ENCODE measurements around the gene TEX28. TPM values are rescaled to one million over a fixed set of nuclear protein-coding genes. Genes with fewer than 3 reads are reported as not detected.
"Not testable (repeated sequence)": the region's sequence is repeated elsewhere in the genome, so short reads cannot be mapped to it uniquely, and the experiment has no call there.

Gene TEX28
- total RNA-seq, 1 donor from 2014 or later = not detected

DNA sequence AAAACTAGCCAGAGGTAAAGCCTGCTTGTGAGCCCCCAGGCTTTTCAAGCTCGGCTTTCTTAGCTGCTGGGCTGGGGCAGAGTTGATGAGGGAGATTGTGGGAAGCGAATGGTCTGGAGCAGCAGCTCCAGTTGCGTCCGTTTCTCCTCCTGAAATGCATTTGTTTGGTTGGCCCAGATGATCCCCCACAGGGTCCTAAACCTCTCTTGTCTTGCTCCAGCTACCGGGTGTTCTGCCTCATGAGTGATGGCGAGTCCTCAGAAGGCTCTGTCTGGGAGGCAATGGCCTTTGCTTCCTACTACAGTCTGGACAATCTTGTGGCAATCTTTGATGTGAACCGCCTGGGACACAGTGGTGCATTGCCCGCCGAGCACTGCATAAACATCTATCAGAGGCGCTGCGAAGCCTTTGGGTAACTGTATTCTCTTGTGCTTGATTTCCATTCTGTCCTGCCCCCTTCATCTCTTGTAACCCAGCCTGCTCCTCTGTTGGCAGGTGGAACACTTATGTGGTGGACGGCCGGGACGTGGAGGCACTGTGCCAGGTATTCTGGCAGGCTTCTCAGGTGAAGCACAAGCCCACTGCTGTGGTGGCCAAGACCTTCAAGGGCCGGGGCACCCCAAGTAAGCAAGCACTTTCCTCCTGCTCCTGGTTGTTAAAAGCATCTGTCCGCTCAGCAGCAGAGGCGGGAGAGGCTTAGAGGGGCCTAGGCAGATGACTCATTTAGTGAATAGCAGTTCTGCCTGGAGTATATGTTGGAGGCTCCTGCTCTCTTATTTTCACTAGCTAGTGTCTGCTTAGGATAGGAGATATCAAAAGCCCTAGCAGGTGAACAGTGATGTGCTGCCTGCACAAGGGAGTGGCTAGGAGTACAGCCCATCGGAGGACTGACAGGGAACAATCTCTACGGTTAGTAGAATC lies 16.0 kb upstream of the TEX28 start:
- no peak for DNase-seq (ENCODE audit: low spot score)

DNA sequence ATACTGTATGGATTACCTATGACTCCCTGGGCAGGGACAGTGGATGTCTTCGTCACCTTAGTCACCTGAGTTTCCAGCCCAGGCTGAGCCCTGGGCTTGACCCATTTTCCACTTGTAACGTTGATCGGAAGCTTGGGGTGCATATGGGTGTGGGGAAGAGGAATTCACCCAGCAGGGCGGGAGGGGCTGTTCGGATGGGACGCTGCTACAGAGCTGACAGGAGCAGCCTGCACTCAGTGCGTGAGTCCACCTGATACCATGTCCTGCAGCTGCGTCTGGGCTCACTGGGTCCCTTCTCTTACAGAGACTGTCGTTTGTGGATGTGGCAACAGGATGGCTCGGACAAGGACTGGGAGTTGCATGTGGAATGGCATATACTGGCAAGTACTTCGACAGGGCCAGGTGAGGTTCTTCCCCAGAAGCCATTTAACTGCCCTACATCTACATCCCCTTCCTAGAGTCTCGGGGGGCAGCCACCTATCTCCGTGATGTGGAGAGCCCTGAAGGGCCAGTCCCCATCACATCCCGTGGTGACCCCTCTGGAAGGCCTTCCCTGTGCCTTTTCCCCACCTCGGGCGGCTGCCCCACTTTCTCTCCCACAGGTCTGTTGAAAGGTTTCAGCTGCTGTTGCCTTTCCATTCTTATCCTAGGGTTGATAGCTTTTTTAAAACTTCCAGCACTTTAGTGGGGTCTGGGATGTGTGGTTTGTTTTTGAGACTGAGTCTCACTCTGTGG lies 14.3 kb upstream of the TEX28 start:
- no peak for DNase-seq (ENCODE audit: low spot score)

DNA sequence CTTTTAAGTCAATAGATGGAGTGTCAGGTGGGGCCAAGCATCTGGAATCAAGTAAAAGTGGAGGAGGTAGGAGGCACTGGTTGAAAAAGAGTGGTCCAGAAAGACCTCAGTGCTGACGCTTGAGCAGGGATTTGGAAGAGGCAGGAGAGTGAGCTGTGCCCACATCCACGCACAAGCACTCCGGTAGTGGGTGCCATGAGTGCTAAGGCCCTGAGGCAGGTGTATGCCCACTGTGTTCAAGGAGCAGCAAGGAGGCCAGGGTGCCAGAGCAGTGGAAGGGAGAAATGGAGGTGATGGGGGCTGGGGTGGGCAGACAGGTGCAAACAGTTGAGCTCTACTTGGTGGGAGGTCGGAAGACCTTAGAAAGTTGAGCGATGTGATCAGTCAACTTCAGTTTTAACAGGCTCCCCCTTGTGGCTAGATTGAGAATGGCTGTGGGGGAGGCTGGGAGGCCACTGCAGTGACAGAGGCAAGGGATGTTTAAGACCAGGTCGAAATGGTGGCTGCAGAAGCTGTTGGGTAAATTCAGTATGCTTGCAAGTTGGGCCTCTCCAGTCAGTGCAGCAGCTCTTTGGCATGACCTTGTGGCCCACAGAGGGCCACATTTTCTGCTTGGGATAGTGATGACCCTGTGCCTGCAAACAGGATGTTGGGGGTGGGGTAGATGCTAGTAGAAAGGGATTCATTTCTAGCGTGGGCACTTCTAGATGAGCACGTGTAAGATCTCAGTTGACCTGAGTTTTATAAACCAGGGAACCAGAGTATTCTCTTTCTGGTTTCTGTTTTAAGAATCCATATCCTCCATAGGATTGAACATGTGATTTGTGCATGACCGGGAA lies 13.4 kb upstream of the TEX28 start:
- peak; percentile 69 for DNase-seq (ENCODE audit: low spot score)

DNA sequence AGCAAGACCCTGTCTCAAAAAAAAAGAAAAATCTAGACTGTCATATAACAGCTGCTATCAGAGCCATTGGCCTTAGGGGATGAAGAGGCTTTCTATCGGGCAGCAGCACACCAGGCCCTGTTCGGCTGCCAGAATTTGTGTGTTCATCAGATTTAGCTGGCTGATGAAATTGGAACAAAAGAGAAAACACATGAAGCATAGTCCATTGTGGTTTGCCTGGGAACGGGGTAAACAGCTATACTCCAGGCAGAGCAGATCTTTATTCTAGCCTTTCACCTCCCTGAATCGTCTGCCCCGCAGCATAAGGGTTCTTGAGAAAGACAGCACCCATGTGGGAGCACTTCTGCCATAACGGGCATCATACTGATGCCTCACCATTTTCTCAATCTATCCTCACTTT lies 12.3 kb upstream of the TEX28 start:
- DNase-seq (ENCODE audit: low spot score) = no peak

DNA sequence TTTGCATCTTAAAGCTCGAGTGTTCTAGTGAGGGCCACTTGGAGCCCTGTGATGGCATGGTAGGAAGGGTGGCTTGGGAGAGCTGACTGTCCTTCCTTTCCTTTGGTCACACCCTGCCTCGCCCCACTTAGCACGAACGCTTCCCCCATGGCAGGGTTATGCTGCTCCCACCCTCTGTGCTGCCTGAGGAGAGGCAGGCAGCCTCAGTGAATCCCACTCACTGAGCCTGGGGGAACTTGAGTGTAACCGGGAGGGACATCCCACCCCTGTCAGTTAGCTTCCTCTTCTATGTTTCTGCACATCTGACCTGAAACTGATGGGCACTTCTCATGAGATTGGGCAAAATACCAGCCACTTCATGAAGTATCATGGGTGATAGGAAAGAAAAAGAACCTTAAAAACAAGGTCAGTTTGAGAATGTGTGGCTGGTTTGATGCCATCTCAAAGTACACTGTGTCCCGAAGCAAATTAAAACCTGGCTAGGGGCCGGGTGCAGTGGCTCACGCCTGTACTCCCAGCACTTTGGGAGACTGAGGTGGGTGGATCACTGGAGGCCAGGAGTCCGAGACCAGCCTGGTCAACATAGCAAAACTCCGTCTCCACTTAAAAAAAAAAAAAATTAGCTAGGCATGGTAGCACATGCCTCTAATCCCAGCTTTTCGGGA lies 10.7 kb upstream of the TEX28 start:
- no peak for DNase-seq (ENCODE audit: low spot score)

DNA sequence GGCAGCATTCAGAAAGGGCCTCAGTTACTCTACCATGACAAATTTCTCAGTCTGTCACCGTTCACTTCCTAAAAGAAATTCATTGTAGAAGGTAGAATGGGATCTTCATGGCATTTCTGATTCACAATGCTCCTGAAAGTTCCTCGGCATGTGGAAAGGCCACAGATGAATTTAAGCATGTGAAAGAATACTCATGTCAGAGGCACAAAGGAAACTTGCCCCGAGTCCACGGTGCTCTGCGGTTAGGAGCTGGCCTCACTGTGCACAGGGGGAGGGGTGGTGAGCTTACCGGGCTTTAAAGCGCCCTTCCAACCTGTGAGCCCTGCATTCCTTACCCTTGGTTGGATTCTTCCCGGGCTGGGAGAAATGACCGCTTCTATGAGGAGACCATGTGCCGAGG lies 9.9 kb upstream of the TEX28 start:
- no peak for DNase-seq (ENCODE audit: low spot score)

DNA sequence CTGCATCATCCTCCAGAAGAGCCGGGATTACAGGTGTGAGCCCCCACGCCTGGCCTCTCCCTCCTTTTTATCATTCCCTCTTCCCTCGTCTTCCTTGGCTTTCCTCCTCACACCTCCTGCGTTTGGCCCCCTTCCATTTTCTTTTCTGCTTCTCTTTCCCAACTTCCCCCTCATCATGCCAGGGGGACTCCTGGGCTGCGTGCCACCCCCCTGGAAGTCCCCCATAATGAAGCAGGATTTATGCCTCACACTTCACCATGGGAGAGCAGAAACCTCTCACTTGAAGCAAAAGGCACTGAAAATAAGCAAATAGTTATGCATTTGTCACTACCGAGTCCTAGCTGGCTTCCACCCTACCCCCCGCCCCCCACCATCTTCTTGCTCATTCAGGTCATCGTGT lies 8.6 kb upstream of the TEX28 start:
- DNase-seq (ENCODE audit: low spot score) = no peak

DNA sequence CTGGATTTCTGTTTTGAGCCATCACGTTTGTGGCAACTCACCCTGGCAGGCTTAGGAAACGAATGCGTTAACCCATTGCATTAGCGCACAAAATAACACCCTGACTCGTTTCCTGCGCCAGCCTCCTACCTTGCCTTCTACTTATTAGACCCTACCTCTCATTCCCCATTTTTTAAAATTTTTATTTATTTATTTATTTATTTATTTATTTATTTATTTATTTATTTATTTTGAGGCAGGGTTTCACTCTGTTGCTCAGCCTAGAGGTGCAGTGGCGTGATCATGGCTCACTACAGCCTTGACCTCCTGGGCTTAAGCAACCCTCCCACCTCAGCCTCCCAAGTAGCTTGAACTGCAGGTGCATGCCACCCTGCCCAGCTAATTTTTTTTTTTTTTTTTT lies 8.1 kb upstream of the TEX28 start:
- not testable (repeated sequence) for DNase-seq (ENCODE audit: low spot score)

DNA sequence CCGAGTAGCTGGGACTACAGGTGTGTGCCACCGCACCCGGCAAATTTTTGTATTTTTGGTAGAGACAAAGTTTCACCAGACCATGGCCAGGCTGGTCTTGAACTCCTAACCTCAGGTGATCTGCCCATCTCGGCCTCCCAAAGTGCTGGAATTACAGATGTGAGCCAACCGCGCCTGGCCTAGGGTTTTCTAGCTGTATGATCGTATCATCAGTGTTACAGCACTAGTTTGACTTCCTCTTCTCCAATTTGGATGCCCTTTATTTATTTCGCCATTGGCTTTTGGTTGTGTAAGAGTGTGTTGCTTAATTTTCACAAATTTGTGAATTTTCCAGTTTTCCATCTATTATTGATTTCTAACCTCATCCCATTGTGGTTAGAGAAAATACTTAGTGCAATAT lies 5.9 kb upstream of the TEX28 start:
- DNase-seq (ENCODE audit: low spot score) = no peak

DNA sequence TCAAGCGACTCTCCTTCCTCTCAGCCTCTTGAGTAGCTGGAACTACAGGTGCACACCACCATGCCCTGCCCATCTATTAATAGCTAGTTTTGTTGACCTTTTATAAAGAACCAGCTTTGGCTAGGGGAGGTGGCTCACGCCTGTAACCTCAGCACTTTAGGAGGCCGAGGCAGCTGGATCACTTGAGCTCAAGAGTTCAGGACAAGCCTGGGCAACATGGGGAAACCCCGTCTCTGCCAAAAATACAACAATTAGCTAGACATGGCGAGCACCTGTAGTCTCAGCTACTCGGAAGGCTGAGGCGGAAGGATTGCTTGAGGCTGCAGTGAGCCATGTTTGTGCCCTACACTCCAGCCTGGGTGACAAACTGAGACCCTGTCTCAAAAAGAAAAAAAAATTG lies 3.4 kb upstream of the TEX28 start:
- DNase-seq (ENCODE audit: low spot score) = no peak

DNA sequence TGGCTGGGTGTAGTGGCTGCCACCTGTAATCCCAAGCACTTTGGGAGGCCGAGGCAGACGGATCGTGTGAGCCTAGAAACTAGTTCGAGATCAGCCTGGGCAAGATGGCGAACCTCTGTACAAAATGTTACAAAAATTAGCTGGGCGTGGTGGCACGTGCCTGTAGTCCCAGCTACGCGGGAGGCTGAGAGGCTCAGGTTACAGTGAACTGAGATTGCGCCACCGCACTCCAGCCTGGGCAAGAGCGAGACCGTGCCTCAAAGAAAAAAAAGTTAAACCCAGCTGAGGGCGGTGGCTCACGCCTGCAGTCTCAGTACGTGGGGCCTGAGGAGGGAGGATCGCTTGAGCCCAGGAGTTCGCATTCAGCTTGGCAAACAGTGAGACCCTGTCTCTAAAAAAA lies 1.8 kb upstream of the TEX28 start:
- no peak for DNase-seq (ENCODE audit: low spot score)

DNA sequence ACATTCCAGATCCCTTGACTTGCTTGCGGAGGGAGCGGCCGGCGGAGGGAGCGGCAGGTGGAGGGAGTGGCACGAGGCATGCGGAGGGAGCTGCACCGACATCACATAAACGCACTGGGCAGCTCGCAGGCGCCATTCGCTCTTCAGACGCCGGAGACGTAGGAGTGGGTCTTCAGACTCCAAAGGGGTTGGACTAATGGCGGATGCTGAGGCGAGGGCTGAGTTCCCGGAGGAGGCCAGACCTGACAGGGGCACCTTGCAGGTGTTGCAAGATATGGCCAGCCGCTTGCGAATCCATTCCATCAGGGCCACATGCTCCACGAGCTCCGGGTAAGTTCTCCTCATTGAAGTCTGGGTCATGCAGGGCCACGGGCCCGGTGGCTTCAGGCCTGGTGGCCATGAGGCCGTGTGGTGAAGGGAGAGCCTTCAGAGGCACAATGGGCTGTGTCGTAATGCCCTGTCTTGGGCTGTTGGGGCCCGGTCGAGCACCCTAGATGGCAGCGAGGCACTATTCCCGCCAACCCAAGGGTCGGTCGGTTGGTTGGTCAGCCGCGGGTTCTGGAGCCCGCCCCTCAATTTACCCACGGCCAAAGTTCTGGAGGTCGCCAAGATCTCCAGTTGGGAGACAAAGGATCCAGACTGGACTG lies 863 bp upstream of the TEX28 start, which contains the start of gene TKTL1:
Gene TKTL1 (plus strand): TSS at position 132 of the 647 bp plus-strand sequence. CDS start 65 bp downstream, at position 197.
- no peak for DNase-seq (ENCODE audit: low spot score)

DNA sequence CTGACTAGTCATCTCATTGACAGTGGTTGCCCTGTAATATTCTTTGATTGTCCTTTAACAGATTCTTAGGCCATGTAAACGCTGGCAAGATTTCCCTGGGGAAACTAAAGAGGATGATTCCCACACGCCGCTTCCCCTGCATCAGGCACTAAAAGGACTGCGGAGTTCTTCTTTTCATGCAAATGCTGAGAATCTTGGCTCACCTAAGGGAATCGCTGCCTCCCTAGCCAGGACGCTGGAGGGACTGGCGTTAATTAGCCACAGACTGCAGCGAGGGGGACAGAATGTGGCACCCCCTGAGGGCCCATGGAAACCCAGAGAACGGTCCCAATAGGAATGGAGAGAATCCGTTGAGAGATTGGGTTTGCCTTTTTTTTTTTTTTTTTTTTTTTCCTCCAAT lies 8.5 kb downstream of the TEX28 start:
- not testable (repeated sequence) for DNase-seq (ENCODE audit: low spot score)

DNA sequence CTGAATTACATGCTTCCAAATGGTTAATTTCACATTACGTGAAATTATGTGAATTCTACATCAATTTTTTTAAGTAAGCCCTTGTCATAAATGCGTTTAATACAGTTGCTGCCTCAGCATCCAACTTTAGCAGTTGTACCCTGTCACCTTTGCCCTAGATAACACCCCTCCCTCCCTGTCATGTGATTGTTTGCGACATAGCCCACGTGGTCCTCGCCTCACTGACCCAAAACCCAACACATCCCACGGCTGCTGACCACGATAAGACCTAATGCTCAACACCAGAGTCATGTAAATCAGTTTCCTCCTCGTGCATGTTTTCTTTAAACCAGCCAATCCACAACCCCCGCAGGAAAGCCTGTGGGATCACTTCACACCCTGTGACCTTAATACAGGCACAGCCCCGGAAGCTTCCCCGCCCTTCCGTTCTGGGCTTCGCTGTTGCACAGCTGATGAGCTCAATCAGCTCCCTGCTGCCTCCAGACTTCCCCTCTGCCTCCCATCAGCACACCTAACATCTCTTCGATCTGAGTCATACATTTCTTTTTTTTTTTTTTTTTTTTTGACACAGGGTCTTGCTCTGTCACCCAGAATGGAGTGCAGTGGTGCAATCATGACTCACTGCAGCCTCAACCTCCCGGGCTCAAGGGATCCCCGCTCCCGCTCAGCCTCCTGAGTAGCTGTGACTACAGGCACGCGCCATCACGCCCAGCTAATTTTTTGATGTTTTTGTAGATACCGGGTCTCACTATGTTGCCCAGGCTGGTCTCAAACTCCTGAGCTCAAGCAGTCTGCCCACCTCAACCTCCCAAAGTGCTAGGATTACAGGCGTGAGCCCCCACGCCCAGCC lies 10.2 kb downstream of the TEX28 start:
- DNase-seq (ENCODE audit: low spot score) = not testable (repeated sequence)

DNA sequence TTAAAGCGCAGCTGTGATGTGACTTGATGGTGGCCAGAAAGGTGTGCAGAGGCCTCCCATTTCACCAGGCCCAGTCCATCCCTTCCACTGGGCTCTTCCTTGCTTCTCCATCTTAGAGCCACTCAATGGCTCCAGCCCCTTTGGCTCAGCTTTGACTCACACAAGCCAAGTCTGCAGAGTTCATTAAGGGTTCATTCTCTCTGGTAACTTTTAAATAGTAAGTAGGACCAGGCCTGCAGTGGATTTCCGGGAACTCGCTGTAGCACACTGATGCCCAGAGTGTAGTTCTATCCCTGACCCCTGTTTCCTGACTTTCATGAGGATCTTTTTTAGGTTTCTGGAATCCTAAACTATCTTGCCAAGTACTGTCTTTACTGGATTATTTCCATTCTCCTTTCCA lies 25.7 kb downstream of the TEX28 start:
- DNase-seq (ENCODE audit: low spot score) = not testable (repeated sequence)

DNA sequence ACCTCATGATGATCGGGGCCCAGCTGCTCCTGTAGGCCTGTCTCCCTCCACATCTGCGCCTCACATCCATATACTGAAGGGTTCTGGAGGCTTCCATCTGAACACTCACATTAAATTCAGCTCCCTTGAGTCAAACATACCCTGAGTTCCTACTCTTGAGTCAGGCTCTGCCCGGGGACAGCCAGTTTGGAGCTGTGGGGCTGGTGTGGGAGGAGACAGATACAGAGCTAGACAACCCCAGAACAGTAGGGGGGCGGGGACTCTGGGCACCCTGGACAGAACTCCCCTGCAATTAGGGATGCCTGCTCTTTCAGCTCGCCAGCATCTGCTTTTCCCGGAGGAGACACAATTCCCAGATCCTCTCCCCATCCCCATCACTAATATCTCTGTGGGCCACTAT lies 31.9 kb downstream of the TEX28 start:
- DNase-seq (ENCODE audit: low spot score) = not testable (repeated sequence)

DNA sequence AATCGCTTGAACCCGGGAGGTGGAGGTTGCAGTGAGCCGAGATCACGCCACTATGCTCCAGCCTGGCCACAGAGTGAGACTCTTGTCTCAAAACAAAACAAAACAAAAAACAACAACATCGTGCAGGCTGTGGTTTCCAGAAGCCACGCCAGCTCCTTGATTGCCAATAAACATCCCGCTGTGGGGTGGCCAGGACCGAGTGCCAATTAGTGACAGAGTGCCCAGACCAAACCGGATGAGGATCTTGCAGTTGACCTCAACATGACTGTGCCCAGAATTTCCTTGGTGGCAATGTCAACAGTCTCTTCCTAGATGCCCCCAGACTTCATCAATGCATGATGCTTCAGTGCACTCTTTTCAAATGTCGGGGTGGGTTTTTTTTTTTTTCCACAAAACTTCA lies 36.2 kb downstream of the TEX28 start:
- DNase-seq (ENCODE audit: low spot score) = not testable (repeated sequence)

DNA sequence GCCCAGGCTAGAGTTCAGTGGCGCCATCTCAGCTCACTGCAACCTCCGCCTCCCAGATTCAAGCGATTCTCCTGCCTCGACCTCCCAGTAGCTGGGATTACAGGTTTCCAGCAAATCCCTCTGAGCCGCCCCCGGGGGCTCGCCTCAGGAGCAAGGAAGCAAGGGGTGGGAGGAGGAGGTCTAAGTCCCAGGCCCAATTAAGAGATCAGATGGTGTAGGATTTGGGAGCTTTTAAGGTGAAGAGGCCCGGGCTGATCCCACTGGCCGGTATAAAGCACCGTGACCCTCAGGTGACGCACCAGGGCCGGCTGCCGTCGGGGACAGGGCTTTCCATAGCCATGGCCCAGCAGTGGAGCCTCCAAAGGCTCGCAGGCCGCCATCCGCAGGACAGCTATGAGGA lies 37.6 kb downstream of the TEX28 start, which contains the start of gene OPN1MW3:
Gene OPN1MW3 (plus strand): TSS at position 301 of the 400 bp plus-strand sequence. CDS start 38 bp downstream, at position 339.
- DNase-seq (ENCODE audit: low spot score) = not testable (repeated sequence)

DNA sequence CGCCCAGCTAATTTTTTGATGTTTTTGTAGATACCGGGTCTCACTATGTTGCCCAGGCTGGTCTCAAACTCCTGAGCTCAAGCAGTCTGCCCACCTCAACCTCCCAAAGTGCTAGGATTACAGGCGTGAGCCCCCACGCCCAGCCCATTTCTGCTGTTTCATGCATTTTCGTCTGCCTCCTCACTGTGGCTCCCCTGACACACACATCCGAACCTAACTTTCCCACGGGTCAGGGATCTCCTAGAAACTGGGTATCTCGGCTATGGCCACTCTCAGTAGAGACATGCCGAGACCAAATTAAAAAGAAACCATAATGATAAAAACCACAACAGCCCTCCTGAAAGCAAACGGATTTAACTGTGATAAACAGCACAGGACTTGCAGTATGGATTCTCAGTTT lies 46.8 kb downstream of the TEX28 start:
- not testable (repeated sequence) for DNase-seq (ENCODE audit: low spot score)
